OCI-LY1 (cell line): ENCODE results near the gene ZSWIM3.
A peak's percentile ranks its signal among the peaks of the same experiment; 100 is the strongest.

Experiments used
- H2AFZ ChIP-seq: fragments of 200-600 bp; sonication (generic), shearing (Covaris generic); 2 replicates; pipeline ENCODE4 v1.6.0; 2014; ENCODE audit warnings: antibody characterized with exemption, mild to moderate bottlenecking, low read length
- H3F3A ChIP-seq: fragments of 200-600 bp; sonication (generic), shearing (Covaris generic); 2 replicates; pipeline ENCODE4 v1.6.0; 2014; ENCODE audit warnings: mild to moderate bottlenecking, antibody characterized with exemption, low read length, moderate library complexity; ENCODE audit not compliant: insufficient read depth
- H3K27ac ChIP-seq: fragments of 200-600 bp; sonication (generic); 2 replicates; pipeline ENCODE4 v1.5.1; 2014; ENCODE audit warnings: low read length, mixed run types, mild to moderate bottlenecking, low read depth; ENCODE audit not compliant: poor library complexity, severe bottlenecking
- H3K27me3 ChIP-seq: fragments of 200-600 bp; sonication (generic); 2 replicates; pipeline ENCODE4 v1.6.0; 2014; ENCODE audit warnings: antibody characterized with exemption, mild to moderate bottlenecking, low read length, moderate library complexity; ENCODE audit not compliant: insufficient read depth
- H3K36me3 ChIP-seq: fragments of 200-600 bp; sonication (generic); 2 replicates; pipeline ENCODE4 v1.6.1; 2014; ENCODE audit warnings: mild to moderate bottlenecking, antibody characterized with exemption, low read length, moderate library complexity, mixed read lengths; ENCODE audit not compliant: insufficient read depth
- H3K4me1 ChIP-seq: fragments of 200-600 bp; sonication (generic); 2 replicates; pipeline ENCODE4 v1.5.1; 2014; ENCODE audit warnings: mild to moderate bottlenecking, low read length, moderate library complexity; ENCODE audit not compliant: insufficient read depth, severe bottlenecking
- H3K4me2 ChIP-seq: fragments of 200-600 bp; sonication (generic), shearing (Covaris generic); 2 replicates; pipeline ENCODE4 v1.6.1; 2014; ENCODE audit warnings: low read length
- H3K4me3 ChIP-seq: fragments of 200-600 bp; sonication (generic); 2 replicates; pipeline ENCODE4 v1.5.1; 2014; ENCODE audit warnings: low read length, low read depth, mild to moderate bottlenecking, mixed read lengths; ENCODE audit not compliant: poor library complexity, severe bottlenecking
- H3K79me2 ChIP-seq: fragments of 200-600 bp; shearing (Covaris generic); 2 replicates; pipeline ENCODE4 v1.6.1; 2016; ENCODE audit warnings: mixed run types, low read length, mixed read lengths; ENCODE audit not compliant: insufficient read depth
- H3K9ac ChIP-seq: fragments of 200-600 bp; sonication (generic), shearing (Covaris generic); 2 replicates; pipeline ENCODE4 v1.6.1; 2014; ENCODE audit warnings: mild to moderate bottlenecking, low read length, mixed read lengths
- H3K9me2 ChIP-seq: fragments of 200-600 bp; sonication (generic), shearing (Covaris generic); 2 replicates; pipeline ENCODE4 v1.6.1; 2014; ENCODE audit warnings: low read depth, mild to moderate bottlenecking, low read length, mixed read lengths
- H3K9me3 ChIP-seq: fragments of 200-600 bp; shearing (Covaris generic); 2 replicates; pipeline ENCODE4 v1.6.1; 2014; ENCODE audit warnings: low read length, mixed read lengths
- H4K20me1 ChIP-seq: fragments of 200-600 bp; sonication (generic), shearing (Covaris generic); 2 replicates; pipeline ENCODE4 v1.6.0; 2016; ENCODE audit warnings: mild to moderate bottlenecking, low read length; ENCODE audit not compliant: insufficient read depth
- CTCF ChIP-seq: fragments of 200-600 bp; sonication (generic), shearing (Covaris generic); IDR thresholded peaks from 2 replicates; pipeline ENCODE4 v1.5.1; 2017; ENCODE audit warnings: mild to moderate bottlenecking, antibody characterized with exemption, low read length, moderate library complexity, mixed read lengths
- EZH2 ChIP-seq: fragments of 200-600 bp; sonication (generic), shearing (Covaris generic); IDR thresholded peaks from 2 replicates; pipeline ENCODE4 v1.8.0; 2017; ENCODE audit warnings: borderline replicate concordance, mixed run types, mild to moderate bottlenecking, antibody characterized with exemption, low read length, moderate library complexity, mixed read lengths

Gene ZSWIM3

GRCh38 chr20:45878076-45878761 is 20.8 kb downstream of the ZSWIM3 start:
- Histone ChIP-seq H2AFZ (no peak overlapping the region), H3K36me3 (peaks cover 32% of the 10 kb centered on the region; the same call in 1 of the 2 replicates), H3K4me1 (peaks cover 13% of the 10 kb centered on the region), H3F3A (no peaks in the 10 kb centered on the region), H4K20me1 (no peaks in the 10 kb centered on the region), H3K9ac (no peak overlapping the region), H3K4me2 (no peak overlapping the region), H3K27me3 (no peaks in the 10 kb centered on the region), H3K4me3 (no peak overlapping the region), H3K9me3 (no peaks in the 10 kb centered on the region), H3K27ac (no peak overlapping the region), H3K9me2 (no peaks in the 10 kb centered on the region), H3K79me2 (peaks cover 4% of the 10 kb centered on the region)
- no peak for TF ChIP-seq CTCF
- TF ChIP-seq EZH2: no peak

- Histone ChIP-seq H3K36me3 (peaks cover 50% of the 10 kb centered on the region), H3K27ac (peak within 1 kb of the TSS; percentile 39), H3K79me2 (peaks cover 4% of the 10 kb centered on the region), H3K9me3 (no peaks in the 10 kb centered on the region), H3K4me1 (peaks cover 13% of the 10 kb centered on the region), H2AFZ (no peak within 1 kb of the TSS), H3K4me2 (peak within 1 kb of the TSS; percentile 96), H3K27me3 (no peaks in the 10 kb centered on the region), H3K9ac (peak within 1 kb of the TSS; percentile 95), H3K9me2 (no peaks in the 10 kb centered on the region), H3K4me3 (peak within 1 kb of the TSS; percentile 91), H4K20me1 (no peaks in the 10 kb centered on the region), H3F3A (no peaks in the 10 kb centered on the region)
- TF ChIP-seq EZH2 (no peak), CTCF (no peak)
These were observed 23.8 kb downstream of the ZSWIM3 start, which contains the start of gene ZSWIM1 for GRCh38 chr20:45880988-45881788. TSS of gene ZSWIM1 (plus strand) at chr20:45881227. CDS start at chr20:45882593, 1,366 bp downstream.

- Histone ChIP-seq H3K9ac (no peak overlapping the region), H3K4me1 (peaks cover 13% of the 10 kb centered on the region)
- no peak for TF ChIP-seq CTCF
- no peak for TF ChIP-seq EZH2
These were observed 25.2 kb downstream of the ZSWIM3 start for GRCh38 chr20:45882469-45883099.

More at GRCh38 chr20:45882469-45883099, 25.2 kb downstream of the ZSWIM3 start:
- H3K79me2 ChIP-seq: peaks cover 4% of the 10 kb centered on the region
- no peak overlapping the region for H3K4me3 ChIP-seq
- H3K9me3 ChIP-seq: no peaks in the 10 kb centered on the region
- no peaks in the 10 kb centered on the region for H4K20me1 ChIP-seq
- H3K4me2 ChIP-seq: peak overlapping the region; percentile 96; the same call in 1 of the 2 replicates
- H3K27ac ChIP-seq: no peak overlapping the region
- no peaks in the 10 kb centered on the region for H3F3A ChIP-seq
- H3K9me2 ChIP-seq: no peaks in the 10 kb centered on the region
- peaks cover 54% of the 10 kb centered on the region for H3K36me3 ChIP-seq
- no peaks in the 10 kb centered on the region for H3K27me3 ChIP-seq
- no peak overlapping the region for H2AFZ ChIP-seq
